ENCODE data around the gene NOP16. TPM values are rescaled to one million over a fixed set of nuclear protein-coding genes. Genes with fewer than 3 reads are reported as not detected.

NOP16 gene
- total RNA-seq, 2 experiments from 2014 or later, result 71.8 to 75.1 TPM

GRCh38 chr5:176407456-176408251, 19.3 kb upstream of the NOP16 start:
- TF ChIP-seq, protein P1, sequence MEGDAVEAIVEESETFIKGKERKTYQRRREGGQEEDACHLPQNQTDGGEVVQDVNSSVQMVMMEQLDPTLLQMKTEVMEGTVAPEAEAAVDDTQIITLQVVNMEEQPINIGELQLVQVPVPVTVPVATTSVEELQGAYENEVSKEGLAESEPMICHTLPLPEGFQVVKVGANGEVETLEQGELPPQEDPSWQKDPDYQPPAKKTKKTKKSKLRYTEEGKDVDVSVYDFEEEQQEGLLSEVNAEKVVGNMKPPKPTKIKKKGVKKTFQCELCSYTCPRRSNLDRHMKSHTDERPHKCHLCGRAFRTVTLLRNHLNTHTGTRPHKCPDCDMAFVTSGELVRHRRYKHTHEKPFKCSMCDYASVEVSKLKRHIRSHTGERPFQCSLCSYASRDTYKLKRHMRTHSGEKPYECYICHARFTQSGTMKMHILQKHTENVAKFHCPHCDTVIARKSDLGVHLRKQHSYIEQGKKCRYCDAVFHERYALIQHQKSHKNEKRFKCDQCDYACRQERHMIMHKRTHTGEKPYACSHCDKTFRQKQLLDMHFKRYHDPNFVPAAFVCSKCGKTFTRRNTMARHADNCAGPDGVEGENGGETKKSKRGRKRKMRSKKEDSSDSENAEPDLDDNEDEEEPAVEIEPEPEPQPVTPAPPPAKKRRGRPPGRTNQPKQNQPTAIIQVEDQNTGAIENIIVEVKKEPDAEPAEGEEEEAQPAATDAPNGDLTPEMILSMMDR (IDR thresholded peaks at IDR 0.05), result no peak
- H3K36me3 Mint-ChIP-seq (ENCODE audit: low read depth), result peaks cover 7% of the 10 kb centered on the region
- H3K9me3 Mint-ChIP-seq, result no peaks in the 10 kb centered on the region
- intact Hi-C loops (cut with micrococcal nuclease), result no loop called here
- H3K4me3 Mint-ChIP-seq, result no peak overlapping the region
- H3K4me1 Mint-ChIP-seq (ENCODE audit: low read depth), result peaks cover 11% of the 10 kb centered on the region
- ChIA-PET POLR2A (interaction anchor here (2.0 kb wide), 1 partner anchor 8 kb away, joined by 6 read pairs; no protein-coding TSS in a partner anchor), CTCF (interaction anchor here (1.0 to 1.6 kb wide), 2 partner anchors 9 to 40 kb away, joined by 3 to 8 read pairs; partner anchors contain the start of gene CLTB)
- ATAC-seq (no peak), DNase-seq (no peak)
- H3K27me3 Mint-ChIP-seq, result no peaks in the 10 kb centered on the region
- no peak overlapping the region for H3K27ac Mint-ChIP-seq

GRCh38 chr5:176406436-176407052, 18.1 kb upstream of the NOP16 start:
- DNase-seq (no peak), ATAC-seq (no peak)
- POLR2A ChIA-PET, result interaction anchor here (1.2 to 2.0 kb wide), 2 partner anchors 9 kb away, joined by 4 to 6 read pairs; no protein-coding TSS in a partner anchor
- intact Hi-C loops (cut with micrococcal nuclease), result no loop called here
- Mint-ChIP-seq H3K9me3 (no peaks in the 10 kb centered on the region), H3K36me3 (ENCODE audit: low read depth) (peaks cover 7% of the 10 kb centered on the region), H3K27ac (no peak overlapping the region), H3K27me3 (no peaks in the 10 kb centered on the region), H3K4me1 (ENCODE audit: low read depth) (peaks cover 5% of the 10 kb centered on the region), H3K4me3 (no peak overlapping the region)
- CTCF ChIA-PET, result interaction anchor here (1.6 kb wide), 1 partner anchor 10 kb away, joined by 8 read pairs; the partner anchor contains the start of gene CLTB
- TF ChIP-seq, protein P1 (IDR thresholded peaks at IDR 0.05), result no peak

- H3K36me3 Mint-ChIP-seq (ENCODE audit: low read depth), result peaks cover 7% of the 10 kb centered on the region
- H3K4me1 Mint-ChIP-seq (ENCODE audit: low read depth), result no peaks in the 10 kb centered on the region
- DNase-seq (no peak), ATAC-seq (no peak)
- ChIA-PET CTCF (no interaction called here), POLR2A (interaction anchor here (0.5 to 2.0 kb wide), 3 partner anchors 9 to 1949 kb away, joined by 4 to 6 read pairs (median 4); no protein-coding TSS in a partner anchor)
- TF ChIP-seq, protein P1 (IDR thresholded peaks at IDR 0.05), result no peak
- intact Hi-C loops (cut with micrococcal nuclease), result no loop called here
- no peak overlapping the region for H3K27ac Mint-ChIP-seq
- no peaks in the 10 kb centered on the region for H3K27me3 Mint-ChIP-seq
- no peaks in the 10 kb centered on the region for H3K9me3 Mint-ChIP-seq
- H3K4me3 Mint-ChIP-seq, result no peak overlapping the region
Measured at GRCh38 chr5:176405656-176406435, 17.4 kb upstream of the NOP16 start.

DNA sequence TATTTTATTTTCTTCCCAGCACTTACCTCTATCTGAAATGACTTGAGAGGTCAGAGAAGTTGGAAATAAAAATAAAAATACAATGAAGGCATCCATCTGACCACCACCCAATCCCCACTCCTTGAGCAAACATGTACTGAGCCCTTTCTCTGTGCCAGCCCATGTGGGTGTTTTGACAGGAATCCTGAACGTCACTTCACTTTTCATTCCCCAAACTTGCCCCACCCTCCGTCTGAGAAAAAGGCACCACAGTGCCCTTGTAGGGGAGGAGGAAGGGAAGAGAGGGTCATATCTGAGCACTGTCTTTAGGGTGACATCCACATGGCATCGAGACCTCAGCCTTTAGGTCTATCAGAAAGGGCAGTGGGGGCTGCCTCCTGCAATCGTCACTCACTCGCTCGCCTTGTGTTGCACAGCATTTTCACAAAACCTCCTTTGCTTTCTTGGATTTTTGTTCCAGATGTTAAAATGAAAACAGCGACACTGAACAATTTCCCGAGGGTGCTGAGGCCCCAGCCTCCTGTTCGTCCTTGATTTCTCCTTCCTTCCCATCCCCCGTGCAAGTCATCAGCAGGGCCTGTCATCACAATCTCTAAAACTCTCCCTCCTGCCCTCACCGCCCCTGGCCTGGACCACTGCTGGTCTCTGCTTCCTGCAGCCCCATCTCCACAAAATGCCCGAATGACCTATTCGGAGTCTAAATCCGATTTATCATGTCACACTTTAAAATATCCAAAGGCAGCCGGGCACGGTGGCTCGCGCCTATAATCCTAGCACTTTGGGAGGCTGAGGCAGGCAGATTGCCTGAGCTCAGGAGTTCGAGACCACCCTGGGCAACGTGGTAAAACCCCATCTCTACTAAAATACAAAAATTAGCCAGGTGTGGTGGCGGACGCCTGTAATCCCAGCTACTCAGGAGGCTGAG, 13.1 kb upstream of the NOP16 start:
- CTCF ChIA-PET, result no interaction called here

More for the DNA sequence above, 13.1 kb upstream of the NOP16 start:
- no peak overlapping the region for H3K27ac Mint-ChIP-seq
- H3K9me3 Mint-ChIP-seq, result no peaks in the 10 kb centered on the region
- H3K27me3 Mint-ChIP-seq, result no peaks in the 10 kb centered on the region
- DNase-seq (no peak), ATAC-seq (no peak)
- POLR2A ChIA-PET, result no interaction called here
- H3K4me3 Mint-ChIP-seq, result no peak overlapping the region
- H3K4me1 Mint-ChIP-seq (ENCODE audit: low read depth), result no peaks in the 10 kb centered on the region
- H3K36me3 Mint-ChIP-seq (ENCODE audit: low read depth), result peaks cover 3% of the 10 kb centered on the region
- TF ChIP-seq, protein P1 (IDR thresholded peaks at IDR 0.05), result no peak
- intact Hi-C loops (cut with micrococcal nuclease), result no loop called here

Data from activated CD8-positive, alpha-beta T cell treated with anti-CD3 and anti-CD28 coated beads for 36 hours (primary cell).